BLaER1 treated with 17β-estradiol and CSF1 and Interleukin-3, amounts not matched to agents 10 nM and 100 nM (cell line): ENCODE measurements around the gene CACNA2D3.

Experiments used
- H3K27ac ChIP-seq, 11 experiments: shearing (Covaris generic); formaldehyde crosslinking; 2 replicates each; pipeline ENCODE4 v1.8.1; 2022
- H3K27me3 ChIP-seq, 11 experiments: shearing (Covaris generic); formaldehyde crosslinking; 2 replicates each; pipeline ENCODE4 v1.8.1; 2022
- H3K36me3 ChIP-seq, 11 experiments: shearing (Covaris generic); formaldehyde crosslinking; 2 replicates each; pipeline ENCODE4 v1.8.1; 2022
- H3K4me1 ChIP-seq, 10 experiments: shearing (Covaris generic); formaldehyde crosslinking; 2 replicates each; pipeline ENCODE4 v1.8.1; 2022
- H3K4me2 ChIP-seq, 11 experiments: shearing (Covaris generic); formaldehyde crosslinking; 2 replicates each; pipeline ENCODE4 v1.8.1; 2022
- H3K4me3 ChIP-seq, 10 experiments: shearing (Covaris generic); formaldehyde crosslinking; 2 replicates each; pipeline ENCODE4 v1.8.1; 2022
- H3K9ac ChIP-seq, 11 experiments: shearing (Covaris generic); formaldehyde crosslinking; 2 replicates each; pipeline ENCODE4 v1.8.1; 2022
- H3K9me3 ChIP-seq, 11 experiments: shearing (Covaris generic); formaldehyde crosslinking; replicated peaks in 1 of 11; 2 replicates each; pipeline ENCODE4 v1.8.1; 2022
- H4K20me1 ChIP-seq, 11 experiments: shearing (Covaris generic); formaldehyde crosslinking; 2 replicates each; pipeline ENCODE4 v1.8.1; 2022
- Cebpa-rat ChIP-seq, 11 experiments: shearing (Covaris generic); IDR thresholded peaks; 2 replicates each; pipeline ENCODE4 v1.8.1; 2022

The CACNA2D3 gene

GRCh38 chr3:54572197-54572895 is 450.0 kb downstream of the CACNA2D3 start:
- Histone ChIP-seq H3K4me1 (no peaks in the 10 kb centered on the region), H4K20me1 (no peaks in the 10 kb centered on the region), H3K36me3 (no peaks in the 10 kb centered on the region; a peak in 1 of 22 replicates), H3K4me3 (no peak overlapping the region), H3K27me3 (no peaks in the 10 kb centered on the region), H3K9ac (no peak overlapping the region), H3K27ac (no peak overlapping the region), H3K9me3 (no peaks in the 10 kb centered on the region), H3K4me2 (no peak overlapping the region)
- TF ChIP-seq Cebpa-rat (IDR thresholded peaks at IDR 0.05): no peak

- H3K36me3 ChIP-seq: no peaks in the 10 kb centered on the region; a peak in 1 of 22 replicates
- no peaks in the 10 kb centered on the region for H3K27me3 ChIP-seq
- no peak overlapping the region for H3K4me2 ChIP-seq
- H4K20me1 ChIP-seq: no peaks in the 10 kb centered on the region
- no peaks in the 10 kb centered on the region for H3K4me1 ChIP-seq
- H3K9me3 ChIP-seq: no peaks in the 10 kb centered on the region
- H3K9ac ChIP-seq: no peak overlapping the region
- H3K27ac ChIP-seq: no peak overlapping the region
- no peak overlapping the region for H3K4me3 ChIP-seq
- no peak for TF ChIP-seq Cebpa-rat (IDR thresholded peaks at IDR 0.05)
These were observed 451.5 kb downstream of the CACNA2D3 start for GRCh38 chr3:54573858-54574257.

- no peaks in the 10 kb centered on the region for H3K36me3 ChIP-seq
- no peaks in the 10 kb centered on the region for H4K20me1 ChIP-seq
- H3K4me2 ChIP-seq: no peak overlapping the region
- no peaks in the 10 kb centered on the region for H3K27me3 ChIP-seq
- H3K9me3 ChIP-seq: no peaks in the 10 kb centered on the region
- no peak overlapping the region for H3K4me3 ChIP-seq
- H3K27ac ChIP-seq: no peak overlapping the region
- H3K9ac ChIP-seq: no peak overlapping the region
- no peak for TF ChIP-seq Cebpa-rat (IDR thresholded peaks at IDR 0.05)
- H3K4me1 ChIP-seq: no peaks in the 10 kb centered on the region
These were observed 452.7 kb downstream of the CACNA2D3 start for GRCh38 chr3:54574906-54575617.

GRCh38 chr3:54575618-54575960 is 453.2 kb downstream of the CACNA2D3 start:
- no peak for TF ChIP-seq Cebpa-rat (IDR thresholded peaks at IDR 0.05)
- Histone ChIP-seq H4K20me1 (no peaks in the 10 kb centered on the region), H3K36me3 (no peaks in the 10 kb centered on the region), H3K9me3 (no peaks in the 10 kb centered on the region), H3K27ac (no peak overlapping the region), H3K4me2 (no peak overlapping the region), H3K4me3 (no peak overlapping the region), H3K4me1 (no peaks in the 10 kb centered on the region), H3K9ac (no peak overlapping the region), H3K27me3 (no peaks in the 10 kb centered on the region)

- H3K9ac ChIP-seq: no peak overlapping the region
- no peak overlapping the region for H3K4me2 ChIP-seq
- H3K9me3 ChIP-seq: no peaks in the 10 kb centered on the region
- TF ChIP-seq Cebpa-rat (IDR thresholded peaks at IDR 0.05): no peak
- H4K20me1 ChIP-seq: no peaks in the 10 kb centered on the region
- no peak overlapping the region for H3K4me3 ChIP-seq
- no peaks in the 10 kb centered on the region for H3K4me1 ChIP-seq
- no peaks in the 10 kb centered on the region for H3K36me3 ChIP-seq
- no peak overlapping the region for H3K27ac ChIP-seq
- H3K27me3 ChIP-seq: no peaks in the 10 kb centered on the region
These were observed 455.0 kb downstream of the CACNA2D3 start for GRCh38 chr3:54577313-54577712.

GRCh38 chr3:54578417-54578816 is 456.1 kb downstream of the CACNA2D3 start:
- Histone ChIP-seq H3K4me2 (no peak overlapping the region), H3K27ac (no peak overlapping the region), H3K36me3 (no peaks in the 10 kb centered on the region), H3K9me3 (no peaks in the 10 kb centered on the region), H3K9ac (no peak overlapping the region), H3K4me1 (no peaks in the 10 kb centered on the region), H4K20me1 (no peaks in the 10 kb centered on the region), H3K4me3 (no peak overlapping the region), H3K27me3 (no peaks in the 10 kb centered on the region)
- no peak for TF ChIP-seq Cebpa-rat (IDR thresholded peaks at IDR 0.05)

GRCh38 chr3:54580453-54580852 is 458.1 kb downstream of the CACNA2D3 start:
- Histone ChIP-seq H3K4me1 (no peaks in the 10 kb centered on the region), H3K36me3 (no peaks in the 10 kb centered on the region), H3K27me3 (no peaks in the 10 kb centered on the region), H3K9me3 (peaks cover 0 to 6% (median under 1%) of the 10 kb centered on the region in 11 experiments; a peak in 4 of 22 replicates), H3K4me2 (no peak overlapping the region), H3K27ac (no peak overlapping the region), H4K20me1 (no peaks in the 10 kb centered on the region), H3K9ac (no peak overlapping the region), H3K4me3 (no peak overlapping the region)
- TF ChIP-seq Cebpa-rat (IDR thresholded peaks at IDR 0.05): no peak

GRCh38 chr3:54582424-54582823 is 460.1 kb downstream of the CACNA2D3 start:
- Histone ChIP-seq H3K9me3 (peaks cover 0 to 8% (median 3%) of the 10 kb centered on the region in 11 experiments; a peak in 4 of 22 replicates), H3K4me1 (no peaks in the 10 kb centered on the region), H3K4me3 (no peak overlapping the region), H3K27me3 (no peaks in the 10 kb centered on the region), H3K27ac (no peak overlapping the region), H4K20me1 (no peaks in the 10 kb centered on the region), H3K36me3 (no peaks in the 10 kb centered on the region), H3K9ac (no peak overlapping the region), H3K4me2 (no peak overlapping the region)
- no peak for TF ChIP-seq Cebpa-rat (IDR thresholded peaks at IDR 0.05)

- H3K27ac ChIP-seq: no peak overlapping the region
- H3K9me3 ChIP-seq: no peaks in the 10 kb centered on the region
- no peak overlapping the region for H3K4me3 ChIP-seq
- H4K20me1 ChIP-seq: no peaks in the 10 kb centered on the region
- H3K36me3 ChIP-seq: no peaks in the 10 kb centered on the region
- TF ChIP-seq Cebpa-rat (IDR thresholded peaks at IDR 0.05): no peak
- no peak overlapping the region for H3K4me2 ChIP-seq
- no peaks in the 10 kb centered on the region for H3K27me3 ChIP-seq
- no peaks in the 10 kb centered on the region for H3K4me1 ChIP-seq
- no peak overlapping the region for H3K9ac ChIP-seq
These were observed 468.8 kb downstream of the CACNA2D3 start for GRCh38 chr3:54591157-54591556.

- no peaks in the 10 kb centered on the region for H3K36me3 ChIP-seq
- H3K27ac ChIP-seq: no peak overlapping the region
- H3K9me3 ChIP-seq: no peaks in the 10 kb centered on the region
- TF ChIP-seq Cebpa-rat (IDR thresholded peaks at IDR 0.05): no peak
- H3K9ac ChIP-seq: no peak overlapping the region
- no peaks in the 10 kb centered on the region for H3K4me1 ChIP-seq
- no peak overlapping the region for H3K4me2 ChIP-seq
- H3K27me3 ChIP-seq: no peaks in the 10 kb centered on the region
- H4K20me1 ChIP-seq: no peaks in the 10 kb centered on the region
- H3K4me3 ChIP-seq: no peak overlapping the region
These were observed 471.3 kb downstream of the CACNA2D3 start for GRCh38 chr3:54593653-54594052.
